Measurements from ENCODE around the gene ZCCHC14. TPM values are rescaled to one million over a fixed set of nuclear protein-coding genes. Genes with fewer than 3 reads are reported as not detected.

ZCCHC14 gene
- polyA plus RNA-seq, 1 experiment: 2.7 TPM

DNA sequence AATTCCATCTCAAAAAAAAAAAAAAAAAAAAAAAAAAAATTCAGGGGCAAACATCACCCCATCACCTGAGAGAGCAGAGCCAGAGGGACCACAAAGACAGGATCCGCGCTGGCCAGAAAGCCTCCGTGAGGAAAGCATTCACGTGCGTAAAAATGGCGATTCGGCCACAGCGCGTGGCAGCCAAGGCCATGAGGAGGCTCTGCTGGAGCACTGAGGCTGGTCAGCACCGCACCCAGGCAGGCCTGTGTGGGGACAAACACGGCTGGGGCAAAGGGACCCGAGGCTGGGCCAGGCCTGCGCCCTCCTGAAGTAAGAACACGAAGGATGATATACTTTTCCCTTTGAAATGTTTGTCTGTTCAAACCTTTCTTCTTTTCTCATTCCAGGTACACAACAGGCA lies 55.5 kb downstream of the ZCCHC14 start:
- CTCF ChIA-PET: no interaction called here
- POLR2A ChIA-PET: no interaction called here
- H3K27me3 ChIP-seq (ENCODE audit: control insufficient read depth, insufficient read depth, low read length): no peaks in the 10 kb centered on the region
- H3K4me3 ChIP-seq (ENCODE audit: low read depth, low read length): no peak overlapping the region
- no peak for TF ChIP-seq CTCF (IDR thresholded peaks at IDR 0.05; ENCODE audit: insufficient read depth, low read depth, low read length)
- H3K36me3 ChIP-seq (ENCODE audit: control insufficient read depth, insufficient read depth, low read length): no peaks in the 10 kb centered on the region; the same call in 1 of the 2 replicates
- no peak for DNase-seq (ENCODE audit: low read depth)

- H3K4me3 ChIP-seq (ENCODE audit: low read depth, low read length): peak overlapping the region; percentile 15; the same call in 1 of the 2 replicates
- no peaks in the 10 kb centered on the region for H3K27me3 ChIP-seq (ENCODE audit: control insufficient read depth, insufficient read depth, low read length)
- no peak for DNase-seq (ENCODE audit: low read depth)
- H3K36me3 ChIP-seq (ENCODE audit: control insufficient read depth, insufficient read depth, low read length): no peaks in the 10 kb centered on the region
- ChIA-PET CTCF (interaction anchor here (0.8 to 1.5 kb wide), 4 partner anchors 8 to 200 kb away, joined by 3 to 5 read pairs (median 4); no protein-coding TSS in a partner anchor), POLR2A (no interaction called here)
- TF ChIP-seq CTCF (IDR thresholded peaks at IDR 0.05; ENCODE audit: insufficient read depth, low read depth, low read length): no peak
These were observed 56.3 kb downstream of the ZCCHC14 start for GRCh38 chr16:87436225-87437172.

DNA sequence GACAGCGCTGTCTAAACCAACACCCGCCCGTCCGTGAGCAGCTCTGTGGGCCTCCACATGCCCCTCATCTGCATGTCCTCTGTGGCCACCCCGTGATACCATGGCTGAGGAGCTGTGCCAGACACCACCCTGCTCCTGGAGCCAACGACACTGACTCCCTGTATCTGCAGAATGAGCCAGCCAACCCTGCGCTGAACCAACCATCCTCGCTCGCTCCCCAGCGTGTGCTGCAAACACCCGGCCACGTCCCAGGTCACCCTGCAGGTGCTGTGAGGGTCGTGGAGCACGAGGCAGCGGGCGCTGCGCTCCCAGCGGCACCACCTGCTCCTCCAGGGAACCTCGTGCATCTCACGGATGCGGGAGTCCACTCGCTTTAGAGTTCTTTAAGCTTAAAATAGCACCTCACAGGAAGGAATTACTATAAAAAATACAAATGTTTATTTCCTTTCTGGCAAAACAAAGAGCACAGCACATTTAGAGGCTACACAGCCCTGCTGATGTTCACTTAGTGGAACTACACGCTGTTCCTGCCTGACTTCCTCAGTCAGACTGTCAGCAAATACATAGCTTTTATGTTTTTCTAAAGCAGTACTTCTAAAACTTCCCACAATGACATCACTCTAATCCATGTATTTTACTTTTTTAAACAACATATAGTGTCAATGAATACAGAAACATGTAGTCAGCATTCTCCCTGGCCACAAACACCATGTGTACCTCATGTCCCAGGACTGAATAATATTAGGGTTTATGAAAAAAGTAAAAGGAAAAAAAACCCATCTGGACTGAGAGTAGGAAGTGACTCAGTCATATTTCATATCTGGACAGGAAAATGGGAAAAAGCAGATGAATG lies 57.2 kb downstream of the ZCCHC14 start:
- no peak overlapping the region; the same call in 1 of the 2 replicates for H3K4me3 ChIP-seq (ENCODE audit: low read depth, low read length)
- CTCF ChIA-PET: interaction anchor here (0.5 to 1.5 kb wide), 5 partner anchors 9 to 201 kb away, joined by 3 to 5 read pairs (median 4); no protein-coding TSS in a partner anchor
- POLR2A ChIA-PET: interaction anchor here (0.6 kb wide), 1 partner anchor 153 kb away, joined by 3 read pairs; no protein-coding TSS in a partner anchor
- TF ChIP-seq CTCF (IDR thresholded peaks at IDR 0.05; ENCODE audit: insufficient read depth, low read depth, low read length): no peak
- no peaks in the 10 kb centered on the region for H3K36me3 ChIP-seq (ENCODE audit: control insufficient read depth, insufficient read depth, low read length)
- DNase-seq (ENCODE audit: low read depth): peak; percentile 46
- no peaks in the 10 kb centered on the region for H3K27me3 ChIP-seq (ENCODE audit: control insufficient read depth, insufficient read depth, low read length)

GRCh38 chr16:87434146-87434667 lies 58.6 kb downstream of the ZCCHC14 start:
- no peaks in the 10 kb centered on the region for H3K27me3 ChIP-seq (ENCODE audit: control insufficient read depth, insufficient read depth, low read length)
- POLR2A ChIA-PET: no interaction called here
- CTCF ChIA-PET: interaction anchor here (0.5 to 0.7 kb wide), 2 partner anchors 115 to 1682 kb away, joined by 3 read pairs; no protein-coding TSS in a partner anchor

More at GRCh38 chr16:87434146-87434667, 58.6 kb downstream of the ZCCHC14 start:
- no peak for TF ChIP-seq CTCF (IDR thresholded peaks at IDR 0.05; ENCODE audit: insufficient read depth, low read depth, low read length)
- Histone ChIP-seq H3K36me3 (ENCODE audit: control insufficient read depth, insufficient read depth, low read length) (no peaks in the 10 kb centered on the region), H3K4me3 (ENCODE audit: low read depth, low read length) (no peak overlapping the region)
- no peak for DNase-seq (ENCODE audit: low read depth)

All from BJ (cell line).